HEK293 (cell line): ENCODE results near the gene PID1.

Experiments
- CTCF ChIA-PET: fragments of 350-600 bp; formaldehyde crosslinking; extraction: SDS; loops from one replicate; lab custom pipeline; 2021; ENCODE audit warnings: antibody characterized with exemption; lab: Yijun Ruan, JAX
- POLR2A ChIA-PET: fragments of 300-600 bp; formaldehyde crosslinking; extraction: SDS; loops from one replicate; lab custom pipeline; 2020; ENCODE audit warnings: antibody characterized with exemption, inconsistent platforms; lab: Yijun Ruan, JAX
- H3K27ac ChIP-seq: fragments of 200-500 bp; sonication (Bioruptor generic); 2 replicates; pipeline ENCODE4 v1.5.1; 2014; ENCODE audit warnings: low read depth, low read length, control low read depth, inconsistent platforms; ENCODE audit errors: extremely low read depth
- H3K36me3 ChIP-seq, 2 experiments: fragments of 200-500 bp in 1 of 2; sonication (Bioruptor generic) in 1 of 2; 1 replicate in 1 of 2; 2 replicates in 1 of 2; pipeline ENCODE4 v1.5.1; 2014 to 2017; ENCODE audit warnings: inconsistent platforms in 2 of 2, low read length in 2 of 2; ENCODE audit not compliant: control insufficient read depth in 2 of 2, insufficient read depth in 1 of 2
- H3K4me1 ChIP-seq: fragments of 200-500 bp; sonication (Bioruptor generic); 2 replicates; pipeline ENCODE4 v1.5.1; 2014; ENCODE audit warnings: mild to moderate bottlenecking, low read length, inconsistent platforms; ENCODE audit not compliant: control insufficient read depth, insufficient read depth
- H3K4me3 ChIP-seq: 2 replicates; pipeline ENCODE4 v1.5.1; 2011; ENCODE audit warnings: low read depth, mild to moderate bottlenecking, control low read depth, low read length, moderate library complexity
- H3K9me3 ChIP-seq: fragments of 200-500 bp; sonication (Bioruptor generic); 2 replicates; pipeline ENCODE4 v1.5.1; 2014; ENCODE audit warnings: low read depth, low read length, inconsistent platforms; ENCODE audit not compliant: control insufficient read depth, insufficient read depth
- GLIS2 ChIP-seq: fragments of 450-650 bp; formaldehyde crosslinking; IDR thresholded peaks from 2 replicates; pipeline ENCODE4 v1.5.1; 2016; ENCODE audit warnings: missing biosample characterization, missing genetic modification characterization
- INSM2 ChIP-seq: fragments of 450-650 bp; formaldehyde crosslinking; IDR thresholded peaks from 2 replicates; pipeline ENCODE4 v1.5.1; 2016; ENCODE audit warnings: missing biosample characterization, missing genetic modification characterization
- KLF10 ChIP-seq: fragments of 450-650 bp; IDR thresholded peaks from 2 replicates; pipeline ENCODE4 v1.5.1; 2018; ENCODE audit warnings: missing biosample characterization, mild to moderate bottlenecking, missing genetic modification characterization
- SETDB1 ChIP-seq: IDR thresholded peaks from one replicate; pipeline ENCODE4 v1.6.1; 2017; ENCODE audit warnings: mild to moderate bottlenecking, low read length, moderate library complexity, mixed read lengths; ENCODE audit not compliant: insufficient read length
- SP3 ChIP-seq: fragments of 450-650 bp; formaldehyde crosslinking; IDR thresholded peaks from 2 replicates; pipeline ENCODE4 v1.5.1; 2016; ENCODE audit warnings: missing biosample characterization, missing genetic modification characterization
- TCF7L2 ChIP-seq: IDR thresholded peaks from 2 replicates; pipeline ENCODE4 v1.6.1; 2011; ENCODE audit warnings: low read depth, mild to moderate bottlenecking, inconsistent platforms, low read length, moderate library complexity, borderline replicate concordance
- ZBTB1 ChIP-seq: fragments of 450-650 bp; formaldehyde crosslinking; IDR thresholded peaks from 2 replicates; pipeline ENCODE4 v1.5.1; 2016; ENCODE audit warnings: missing biosample characterization, missing genetic modification characterization
- ZBTB17 ChIP-seq: fragments of 450-650 bp; formaldehyde crosslinking; IDR thresholded peaks from 2 replicates; pipeline ENCODE4 v1.5.1; 2016; ENCODE audit warnings: missing biosample characterization, missing genetic modification characterization
- ZBTB49 ChIP-seq: fragments of 450-650 bp; formaldehyde crosslinking; IDR thresholded peaks from 2 replicates; pipeline ENCODE4 v1.5.1; 2016; ENCODE audit warnings: missing biosample characterization, missing genetic modification characterization, low read depth
- ZBTB6 ChIP-seq: fragments of 450-650 bp; formaldehyde crosslinking; IDR thresholded peaks from 2 replicates; pipeline ENCODE4 v1.5.1; 2017; ENCODE audit warnings: missing biosample characterization, missing genetic modification characterization
- ZNF239 ChIP-seq: fragments of 450-650 bp; formaldehyde crosslinking; IDR thresholded peaks from 2 replicates; pipeline ENCODE4 v1.5.1; 2016; ENCODE audit warnings: missing biosample characterization, missing genetic modification characterization
- ZNF324 ChIP-seq: fragments of 450-650 bp; formaldehyde crosslinking; IDR thresholded peaks from 2 replicates; pipeline ENCODE4 v1.5.1; 2016; ENCODE audit warnings: missing biosample characterization, missing genetic modification characterization
- ZNF335 ChIP-seq: fragments of 450-650 bp; formaldehyde crosslinking; conservative IDR thresholded peaks from 2 replicates; pipeline ENCODE4 v1.5.1; 2016; ENCODE audit warnings: missing biosample characterization, missing genetic modification characterization
- ZNF513 ChIP-seq: fragments of 450-650 bp; IDR thresholded peaks from 2 replicates; pipeline ENCODE4 v1.5.1; 2018; ENCODE audit warnings: missing biosample characterization, missing genetic modification characterization
- ZNF530 ChIP-seq: fragments of 450-650 bp; formaldehyde crosslinking; IDR thresholded peaks from 2 replicates; pipeline ENCODE4 v1.5.1; 2016; ENCODE audit warnings: low read depth, missing biosample characterization, missing genetic modification characterization
- ZNF561 ChIP-seq: fragments of 450-650 bp; IDR thresholded peaks from 2 replicates; pipeline ENCODE4 v1.5.1; 2018; ENCODE audit warnings: missing biosample characterization, missing genetic modification characterization, borderline replicate concordance
- ZNF707 ChIP-seq: fragments of 450-650 bp; formaldehyde crosslinking; IDR thresholded peaks from 2 replicates; pipeline ENCODE4 v1.5.1; 2016; ENCODE audit warnings: missing biosample characterization, missing genetic modification characterization

The PID1 gene

GRCh38 chr2:229150317-229150716 is 120.8 kb downstream of the PID1 start:
- H3K4me1 ChIP-seq: no peaks in the 10 kb centered on the region
- H3K9me3 ChIP-seq: no peaks in the 10 kb centered on the region
- no peaks in the 10 kb centered on the region for H3K36me3 ChIP-seq
- H3K4me3 ChIP-seq: no peak overlapping the region
- ChIA-PET CTCF (no interaction called here), POLR2A (no interaction called here)
- no peak overlapping the region for H3K27ac ChIP-seq
- TF ChIP-seq ZNF335 (tag by site-specific recombination) (no peak), ZNF530 (tag by site-specific recombination) (no peak), ZBTB1 (tag by site-specific recombination) (no peak), KLF10 (tag by site-specific recombination) (no peak), ZNF561 (no peak), ZBTB49 (tag by site-specific recombination) (no peak), INSM2 (tag by site-specific recombination) (no peak)

GRCh38 chr2:229141424-229142025 is 129.6 kb downstream of the PID1 start:
- H3K9me3 ChIP-seq: no peaks in the 10 kb centered on the region
- ChIA-PET CTCF (no interaction called here), POLR2A (no interaction called here)
- H3K4me1 ChIP-seq: no peaks in the 10 kb centered on the region
- no peak overlapping the region for H3K4me3 ChIP-seq
- TF ChIP-seq ZBTB17 (tag by site-specific recombination): no peak
- TF ChIP-seq ZNF707 (tag by site-specific recombination): no peak
- no peak for TF ChIP-seq SETDB1
- no peak for TF ChIP-seq ZNF239 (tag by site-specific recombination)
- TF ChIP-seq GLIS2 (tag by site-specific recombination): no peak
- no peak for TF ChIP-seq ZNF324 (tag by site-specific recombination)
- no peak for TF ChIP-seq SP3
- TF ChIP-seq TCF7L2: no peak
- no peak for TF ChIP-seq ZBTB6
- TF ChIP-seq ZNF513 (tag by site-specific recombination): no peak
- H3K36me3 ChIP-seq: no peaks in the 10 kb centered on the region
- no peak overlapping the region for H3K27ac ChIP-seq
